Transverse colon (tissue), 4 donors: ENCODE measurements around the gene POLA2. TPM values are rescaled to one million over a fixed set of nuclear protein-coding genes. Genes with fewer than 3 reads are reported as not detected.

Source experiments
- DNase-seq: peaks from one replicate; pipeline ENCODE4 v3.0.0-alpha.2; 2019
- H3K27ac ChIP-seq, 4 donors: fragments of 200-600 bp; sonication (generic); 2 replicates each; pipeline ENCODE4 v1.5.1; 2016 to 2018; ENCODE audit warnings: inconsistent platforms in 4 of 4
- H3K27me3 ChIP-seq: fragments of 200-600 bp; sonication (generic); 2 replicates; pipeline ENCODE4 v1.5.1; 2017; ENCODE audit warnings: inconsistent platforms
- H3K36me3 ChIP-seq, 4 donors: fragments of 200-600 bp; sonication (generic); 2 replicates each; pipeline ENCODE4 v1.5.1; 2017 to 2019; ENCODE audit warnings: inconsistent platforms in 4 of 4
- H3K4me1 ChIP-seq, 4 donors: fragments of 200-600 bp; sonication (generic); 2 replicates each; pipeline ENCODE4 v1.5.1; 2017 to 2020; ENCODE audit warnings: inconsistent platforms in 4 of 4
- H3K4me3 ChIP-seq, 4 donors: fragments of 200-600 bp; sonication (generic); 1 replicate in 1 of 4; 2 replicates in 3 of 4; pipeline versions ENCODE4 v1.5.1 to v1.6.1; 2017 to 2019; ENCODE audit warnings: inconsistent platforms in 4 of 4
- H3K9me3 ChIP-seq, 2 donors: fragments of 200-600 bp; sonication (generic); 2 replicates each; pipeline ENCODE4 v1.5.1; 2017 to 2019; ENCODE audit warnings: inconsistent platforms in 2 of 2
- EP300 ChIP-seq: sonication (generic); formaldehyde crosslinking; IDR thresholded peaks from one replicate; pipeline ENCODE4 v1.6.1; 2017; ENCODE audit warnings: antibody characterized with exemption, low read depth
- POLR2A ChIP-seq: fragments of 450-650 bp; IDR thresholded peaks from one replicate; pipeline ENCODE4 v1.6.1; 2016; ENCODE audit warnings: antibody characterized with exemption, mild to moderate bottlenecking, moderate library complexity
- POLR2AphosphoS5 ChIP-seq, 3 donors: sonication (generic); formaldehyde crosslinking; IDR thresholded peaks; one replicate each; pipeline ENCODE4 v1.6.1; 2016; ENCODE audit warnings: antibody characterized with exemption in 3 of 3
- WGBS, 2 donors: methylation state at CpG; one replicate each; pipeline ENCODE4 v1.1.5; 2018; ENCODE audit warnings: low coverage in 1 of 2; 5-methylcytosine and 5-hydroxymethylcytosine counted together
- in situ Hi-C, 4 donors: fragments of 200-750 bp; cut with MboI; loops; one replicate each; pipeline versions ENCODE4 v1.15.0 to v1.15.1; 2017; ENCODE audit warnings: low sequenced_read_pairs in 3 of 4, low pct_ligation_motif_present in 1 of 4, low pct_unique_long_range_greater_than_20kb in 1 of 4
- intact Hi-C: fragments of 100-400 bp; cut with DNase I; formaldehyde crosslinking; loops from one replicate; pipeline ENCODE4 v1.15.1; 2023; ENCODE audit warnings: low total_unique reads
- total RNA-seq, 4 donors: library from RNA; depleted of rRNA; stranded (reverse); fragments of >200 nt; gene quantifications; one replicate each; pipeline ENCODE4 v1.1.0, GENCODE V29; 2016
- TF ChIP-seq, protein P1 (sequence below), 5 experiments: fragments of 200-600 bp in 3 of 5; fragments of 450-650 bp in 2 of 5; sonication (generic) in 3 of 5; IDR thresholded peaks; 1 replicate in 2 of 5; 2 replicates in 3 of 5; pipeline ENCODE4 v1.5.1; 2016 to 2017; ENCODE audit warnings: antibody characterized with exemption in 5 of 5, inconsistent platforms in 3 of 5, mild to moderate bottlenecking in 2 of 5, moderate library complexity in 1 of 5

Gene POLA2
- total RNA-seq, 4 donors from 2014 or later = 3.0 to 17.5 (median 6.2) TPM

DNA sequence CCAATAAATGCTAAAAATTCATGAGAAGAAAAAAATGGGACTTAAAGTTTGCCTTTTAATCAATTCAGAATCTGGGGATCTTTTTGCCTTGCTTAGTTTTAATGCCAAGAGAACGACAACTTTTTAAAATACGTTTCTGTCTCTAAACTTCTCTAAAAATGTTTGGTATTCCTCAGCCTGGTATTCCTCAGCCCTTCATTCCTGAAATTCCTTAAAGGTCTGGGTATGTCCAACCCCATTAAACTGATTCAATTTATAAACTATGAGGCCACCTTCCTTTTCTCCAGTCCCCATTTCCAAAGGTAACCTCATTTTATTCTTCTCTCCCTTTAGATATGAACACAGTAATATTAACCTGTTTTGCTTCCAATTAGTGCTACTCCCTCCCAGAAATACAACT lies 16.6 kb downstream of the POLA2 start:
- no peaks in the 10 kb centered on the region for H3K27me3 ChIP-seq
- H3K4me1 ChIP-seq = peaks cover 0 to 29% (median 15%) of the 10 kb centered on the region in 4 donors
- in situ Hi-C loops = loop anchor here in 3 of 4 donors (5.0 to 10.0 kb wide), 2 partner anchors 34 to 46 kb away; partner anchors contain the start of gene CDC42EP2 (in 1 of the 3)
- DNase-seq = no peak
- intact Hi-C loops = no loop called here
- H3K9me3 ChIP-seq = no peaks in the 10 kb centered on the region
- no peak overlapping the region for H3K4me3 ChIP-seq
- WGBS, 2 donors = 79 to 86% methylated on average over 2 of the region's 2 CpGs
- TF ChIP-seq POLR2A (no peak), POLR2AphosphoS5 (IDR thresholded peaks at IDR 0.05) (no peak), EP300 (no peak)
- TF ChIP-seq, protein P1, sequence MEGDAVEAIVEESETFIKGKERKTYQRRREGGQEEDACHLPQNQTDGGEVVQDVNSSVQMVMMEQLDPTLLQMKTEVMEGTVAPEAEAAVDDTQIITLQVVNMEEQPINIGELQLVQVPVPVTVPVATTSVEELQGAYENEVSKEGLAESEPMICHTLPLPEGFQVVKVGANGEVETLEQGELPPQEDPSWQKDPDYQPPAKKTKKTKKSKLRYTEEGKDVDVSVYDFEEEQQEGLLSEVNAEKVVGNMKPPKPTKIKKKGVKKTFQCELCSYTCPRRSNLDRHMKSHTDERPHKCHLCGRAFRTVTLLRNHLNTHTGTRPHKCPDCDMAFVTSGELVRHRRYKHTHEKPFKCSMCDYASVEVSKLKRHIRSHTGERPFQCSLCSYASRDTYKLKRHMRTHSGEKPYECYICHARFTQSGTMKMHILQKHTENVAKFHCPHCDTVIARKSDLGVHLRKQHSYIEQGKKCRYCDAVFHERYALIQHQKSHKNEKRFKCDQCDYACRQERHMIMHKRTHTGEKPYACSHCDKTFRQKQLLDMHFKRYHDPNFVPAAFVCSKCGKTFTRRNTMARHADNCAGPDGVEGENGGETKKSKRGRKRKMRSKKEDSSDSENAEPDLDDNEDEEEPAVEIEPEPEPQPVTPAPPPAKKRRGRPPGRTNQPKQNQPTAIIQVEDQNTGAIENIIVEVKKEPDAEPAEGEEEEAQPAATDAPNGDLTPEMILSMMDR (IDR thresholded peaks at IDR 0.05) = no peak
- H3K36me3 ChIP-seq = peaks cover 0 to 7% (median 0%) of the 10 kb centered on the region in 4 donors
- H3K27ac ChIP-seq = peak overlapping the region in 1 of 4 donors; percentile 12

DNA sequence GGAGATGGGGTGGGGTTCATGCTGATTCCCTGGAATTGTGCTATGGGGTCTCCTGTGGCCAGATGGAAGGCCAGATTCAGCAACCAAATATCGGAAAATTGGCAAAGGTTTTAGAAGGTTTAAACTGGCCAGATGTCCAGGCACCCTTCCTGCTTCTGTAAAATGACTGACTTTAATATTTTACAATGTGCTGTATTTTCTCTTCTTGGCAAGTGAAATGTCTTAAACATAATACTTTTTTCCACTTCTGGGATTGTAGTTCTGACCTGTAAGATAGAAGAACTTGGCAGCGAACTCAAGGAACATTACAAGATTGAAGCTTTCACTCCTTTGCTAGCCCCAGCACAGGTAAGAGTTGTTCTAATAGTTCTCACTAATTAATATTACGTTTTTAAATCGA lies 17.5 kb downstream of the POLA2 start:
- peaks cover 0 to 7% (median 0%) of the 10 kb centered on the region in 4 donors for H3K36me3 ChIP-seq
- H3K27me3 ChIP-seq = no peaks in the 10 kb centered on the region
- intact Hi-C loops (no loop called here), in situ Hi-C loops (loop anchor here in 3 of 4 donors (5.0 to 10.0 kb wide), 2 partner anchors 33 to 46 kb away; partner anchors contain the start of gene CDC42EP2 (in 1 of the 3))
- peaks cover 0 to 29% (median 15%) of the 10 kb centered on the region in 4 donors for H3K4me1 ChIP-seq
- 84% methylated on average over 4 of the region's 4 CpGs for WGBS, 2 donors
- no peaks in the 10 kb centered on the region for H3K9me3 ChIP-seq
- DNase-seq = no peak
- H3K27ac ChIP-seq = peak overlapping the region in 3 of 4 donors; percentile 16 to 42 (median 40)
- TF ChIP-seq EP300 (no peak), POLR2AphosphoS5 (IDR thresholded peaks at IDR 0.05) (no peak), POLR2A (no peak)
- TF ChIP-seq, protein P1 (IDR thresholded peaks at IDR 0.05) = no peak
- H3K4me3 ChIP-seq = no peak overlapping the region

DNA sequence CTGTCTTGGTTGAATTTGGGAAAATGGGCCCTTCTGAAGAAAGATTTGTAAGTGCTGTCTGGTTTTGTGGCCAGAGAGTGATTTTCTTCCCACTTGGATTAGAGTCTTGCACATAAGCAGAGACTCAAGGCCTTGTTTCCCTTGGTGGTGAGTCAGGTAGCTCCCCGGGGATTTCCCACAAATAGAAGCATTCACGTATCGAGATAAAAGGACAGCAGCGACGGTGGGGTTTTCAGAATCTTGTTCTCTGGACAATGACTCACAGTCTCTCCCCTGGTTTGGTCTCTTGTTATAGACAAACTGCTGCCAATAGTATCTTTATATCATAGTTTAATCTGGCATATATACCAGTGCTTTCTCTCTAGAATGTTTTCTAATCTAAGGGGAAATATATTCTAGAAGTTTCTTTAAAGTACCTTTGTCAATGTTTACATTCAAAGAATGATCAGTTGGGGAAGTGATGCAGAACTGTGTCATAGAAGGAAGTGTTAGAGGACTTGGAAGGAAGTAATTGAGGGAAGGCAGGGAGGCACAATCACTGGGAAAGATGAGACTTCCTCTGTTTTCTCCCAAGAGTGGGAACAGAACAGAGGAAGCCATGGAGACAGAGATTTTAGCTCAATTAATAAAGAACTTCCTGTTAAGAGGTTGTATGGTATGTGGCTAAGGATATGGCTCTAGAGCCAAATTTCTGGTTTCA lies 18.1 kb downstream of the POLA2 start:
- Histone ChIP-seq H3K4me3 (no peak overlapping the region), H3K36me3 (peaks cover 0 to 7% (median 0%) of the 10 kb centered on the region in 4 donors), H3K27ac (peak overlapping the region in 3 of 4 donors; percentile 16 to 42 (median 40)), H3K27me3 (no peaks in the 10 kb centered on the region), H3K4me1 (peaks cover 0 to 26% (median 13%) of the 10 kb centered on the region in 4 donors), H3K9me3 (no peaks in the 10 kb centered on the region)
- in situ Hi-C loops (loop anchor here in 3 of 4 donors (5.0 to 10.0 kb wide), 2 partner anchors 32 to 45 kb away; partner anchors contain the start of gene CDC42EP2 (in 1 of the 3)), intact Hi-C loops (no loop called here)
- DNase-seq = no peak
- WGBS, 2 donors = 30 to 38% methylated on average over 5 of the region's 5 CpGs
- TF ChIP-seq POLR2A (no peak), EP300 (no peak), POLR2AphosphoS5 (IDR thresholded peaks at IDR 0.05) (no peak)
- TF ChIP-seq, protein P1 (IDR thresholded peaks at IDR 0.05) = no peak

DNA sequence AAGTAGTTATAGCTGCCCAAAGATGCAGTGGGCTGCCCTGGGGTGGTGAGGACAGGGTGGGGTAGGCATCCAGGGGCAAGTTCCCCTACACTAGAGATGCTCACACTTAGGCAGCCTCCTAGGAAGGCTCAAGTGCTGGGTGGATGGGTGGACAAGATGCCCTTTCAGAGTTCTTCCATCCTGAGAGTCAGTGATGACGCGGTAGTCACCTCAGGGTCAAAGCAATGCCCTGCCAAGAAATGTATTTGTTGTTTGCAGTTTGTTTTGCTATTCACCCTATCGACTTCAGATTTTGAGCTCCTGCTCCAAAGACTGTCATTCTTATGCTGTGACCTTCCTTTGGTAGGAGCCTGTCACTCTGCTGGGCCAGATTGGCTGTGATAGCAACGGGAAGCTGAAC lies 18.9 kb downstream of the POLA2 start:
- no peaks in the 10 kb centered on the region for H3K27me3 ChIP-seq
- peaks cover 0 to 19% (median 11%) of the 10 kb centered on the region in 4 donors for H3K4me1 ChIP-seq
- TF ChIP-seq, protein P1 (IDR thresholded peaks at IDR 0.05) = no peak
- no peak for TF ChIP-seq POLR2A
- no peak for TF ChIP-seq POLR2AphosphoS5 (IDR thresholded peaks at IDR 0.05)
- no peak for TF ChIP-seq EP300
- in situ Hi-C loops (no loop called here), intact Hi-C loops (no loop called here)
- WGBS, 2 donors = 96% methylated on average over 4 of the region's 4 CpGs; no CpG with 5 or more reads in 1 of the 2 donors
- no peak overlapping the region for H3K4me3 ChIP-seq
- H3K9me3 ChIP-seq = no peaks in the 10 kb centered on the region
- H3K27ac ChIP-seq = peak overlapping the region in 1 of 4 donors; percentile 42
- H3K36me3 ChIP-seq = peaks cover 0 to 7% (median 0%) of the 10 kb centered on the region in 4 donors
- DNase-seq = no peak
